PFSK-1 (cell line): Measurements from ENCODE around the gene MCCD1.

Experiments
- FOXP2 ChIP-seq: optimal IDR thresholded peaks from 2 replicates; pipeline ENCODE3; 2011; ENCODE audit warnings: borderline replicate concordance, control low read depth, inconsistent platforms; ENCODE audit not compliant: insufficient read depth; ENCODE audit errors: extremely low read length, extremely low read depth
- POLR2AphosphoS5 ChIP-seq: IDR thresholded peaks from 2 replicates; pipeline ENCODE4 v1.6.1; 2012; ENCODE audit warnings: low read depth, mild to moderate bottlenecking, control low read depth, low read length, moderate library complexity
- REST ChIP-seq, 2 experiments: IDR thresholded peaks; 2 replicates each; pipeline versions ENCODE4 v1.6.1 to v1.8.0; 2011 to 2012; ENCODE audit warnings: low read depth in 2 of 2, low read length in 2 of 2, control low read depth in 1 of 2, inconsistent platforms in 1 of 2, mild to moderate bottlenecking in 1 of 2, moderate library complexity in 1 of 2; ENCODE audit not compliant: insufficient read depth in 1 of 2
- SIN3A ChIP-seq: IDR thresholded peaks from 2 replicates; pipeline ENCODE4 v1.6.1; 2012; ENCODE audit warnings: mild to moderate bottlenecking, low read length, moderate library complexity, borderline replicate concordance; ENCODE audit not compliant: insufficient read depth
- TAF1 ChIP-seq: IDR thresholded peaks from 2 replicates; pipeline ENCODE4 v1.6.1; 2012; ENCODE audit warnings: low read length, control low read depth, borderline replicate concordance; ENCODE audit not compliant: insufficient read depth

Gene MCCD1

GRCh38 chr6:31541059-31541657, 12.4 kb downstream of the MCCD1 start:
- TF ChIP-seq SIN3A (peak; percentile 91; the same call in 1 of the 2 replicates), POLR2AphosphoS5 (no peak), TAF1 (no peak), REST (IDR thresholded peaks at IDR 0.05; ENCODE audit: insufficient read depth in 1 of 2, low read depth in 2 of 2, low read length in 2 of 2) (0 out of 4 replicates have a peak, but pooled peaks of 1 of the 2 experiments have one; percentile 44), FOXP2 (no peak)

- TF ChIP-seq TAF1 (peak; percentile 99), SIN3A (peak; percentile 91; the same call in 1 of the 2 replicates), POLR2AphosphoS5 (peak; percentile 96), FOXP2 (no peak), REST (IDR thresholded peaks at IDR 0.05; ENCODE audit: insufficient read depth in 1 of 2, low read depth in 2 of 2, low read length in 2 of 2) (peak; percentile 71 to 75; a peak in 3 of 4 replicates)
These were observed 13.1 kb downstream of the MCCD1 start, which contains the start of gene DDX39B for GRCh38 chr6:31541658-31542521. DDX39B (minus strand) TSS chr6:31542003; CDS start chr6:31540532, 1,471 bp downstream.

GRCh38 chr6:31543639-31544038, 14.9 kb downstream of the MCCD1 start:
- no peak for TF ChIP-seq POLR2AphosphoS5
- TF ChIP-seq TAF1, result no peak
- TF ChIP-seq FOXP2, result no peak
- TF ChIP-seq REST (IDR thresholded peaks at IDR 0.05; ENCODE audit: insufficient read depth in 1 of 2, low read depth in 2 of 2, low read length in 2 of 2), result no peak
- no peak for TF ChIP-seq SIN3A

GRCh38 chr6:31544676-31545075, 15.9 kb downstream of the MCCD1 start:
- no peak for TF ChIP-seq SIN3A
- no peak for TF ChIP-seq POLR2AphosphoS5
- TF ChIP-seq REST (IDR thresholded peaks at IDR 0.05; ENCODE audit: insufficient read depth in 1 of 2, low read depth in 2 of 2, low read length in 2 of 2), result no peak
- TF ChIP-seq FOXP2, result no peak
- TF ChIP-seq TAF1, result no peak
